ENCODE measurements around the gene GALNT12. TPM values are rescaled to one million over a fixed set of nuclear protein-coding genes. Genes with fewer than 3 reads are reported as not detected.

The GALNT12 gene
- total and polyA plus RNA-seq, 2 experiments from 2014 or later: 14.6 to 23.6 TPM

GRCh38 chr9:98862936-98863335 lies 55.5 kb downstream of the GALNT12 start:
- Mint-ChIP-seq H3K27me3 (ENCODE audit: insufficient read depth, low read depth, poor library complexity) (peaks cover 2% of the 10 kb centered on the region), H3K4me3 (no peak overlapping the region), H3K27ac (no peak overlapping the region), H3K9me3 (no peaks in the 10 kb centered on the region; the same call in 2 of the 3 replicates), H3K36me3 (ENCODE audit: low read depth) (no peaks in the 10 kb centered on the region), H3K4me1 (no peaks in the 10 kb centered on the region)
- Histone ChIP-seq H3K9me2 (ENCODE audit: insufficient read depth) (0 out of 2 replicates have a peak, but pooled peaks cover 12% of the 10 kb centered on the region), H3K27ac (ENCODE audit: low read depth) (no peak overlapping the region), H3F3A (replicated peaks; ENCODE audit: low read depth) (no peaks in the 10 kb centered on the region), H3K4me2 (no peak overlapping the region), H3K79me2 (replicated peaks; ENCODE audit: insufficient read depth) (no peaks in the 10 kb centered on the region), H3K4me3 (no peak overlapping the region), H4K20me1 (replicated peaks; ENCODE audit: insufficient read depth) (no peaks in the 10 kb centered on the region), H2AFZ (no peak overlapping the region; the same call in 1 of the 2 replicates), H3K27me3 (ENCODE audit: insufficient read depth) (no peaks in the 10 kb centered on the region), H3K36me3 (ENCODE audit: insufficient read depth) (no peaks in the 10 kb centered on the region), H3K4me1 (ENCODE audit: insufficient read depth) (no peaks in the 10 kb centered on the region)
- DNase-seq (ENCODE audit: low spot score) (no peak), ATAC-seq (no peak)
- TF ChIP-seq ZNF114 (CRISPR knock-in tag; IDR thresholded peaks at IDR 0.05): no peak
- no peak for TF ChIP-seq CREB1 (CRISPR knock-in tag; IDR thresholded peaks at IDR 0.05; ENCODE audit: low read depth)
- TF ChIP-seq POLR2AphosphoS5 (IDR thresholded peaks at IDR 0.05; ENCODE audit: low read depth): no peak
- TF ChIP-seq REST (IDR thresholded peaks at IDR 0.05; ENCODE audit: unreplicated experiment): no peak
- TF ChIP-seq CTCF (conservative IDR thresholded peaks at IDR 0.05; ENCODE audit: low read depth in 2 of 2): no peak
- TF ChIP-seq EZH2phosphoT487 (IDR thresholded peaks at IDR 0.05; ENCODE audit: unreplicated experiment): no peak
- no peak for TF ChIP-seq EZH2 (IDR thresholded peaks at IDR 0.05; ENCODE audit: low read depth, unreplicated experiment)
- TF ChIP-seq ETS1 (IDR thresholded peaks at IDR 0.05): no peak
